Natural killer cell (primary cell): ENCODE data around the gene TTC16. TPM values are rescaled to one million over a fixed set of nuclear protein-coding genes. Genes with fewer than 3 reads are reported as not detected.

Experiments used
- ATAC-seq, 3 donors: fragments of 150-1000 bp in 2 of 3; fragments of 200-7000 bp in 1 of 3; cut with Tn5 transposase; 1 replicate in 1 of 3; 2 replicates in 2 of 3; pipeline ENCODE4 v1.10.0; 2021; ENCODE audit warnings: mild to moderate bottlenecking in 2 of 3, moderate library complexity in 2 of 3
- DNase-seq, 2 donors: peaks; one replicate each; pipeline versions ENCODE4 v3.0.0 to v3.0.0-alpha.2; 2013 to 2021; ENCODE audit warnings: mixed read lengths in 1 of 2
- H3K27ac ChIP-seq: one replicate; pipeline ENCODE4 v1.5.1; 2013; ENCODE audit warnings: mild to moderate bottlenecking, low read length
- H3K27me3 ChIP-seq: one replicate; pipeline ENCODE4 v1.6.1; 2013; ENCODE audit warnings: low read length; ENCODE audit not compliant: control insufficient read depth, insufficient read depth
- H3K36me3 ChIP-seq: one replicate; pipeline ENCODE4 v1.6.1; 2013; ENCODE audit warnings: low read length; ENCODE audit not compliant: control insufficient read depth, insufficient read depth
- H3K4me1 ChIP-seq: one replicate; pipeline ENCODE4 v1.6.1; 2013; ENCODE audit warnings: low read length; ENCODE audit not compliant: control insufficient read depth, insufficient read depth
- H3K4me3 ChIP-seq: one replicate; pipeline ENCODE4 v1.5.1; 2013; ENCODE audit warnings: low read length
- H3K9me3 ChIP-seq: one replicate; pipeline ENCODE4 v1.6.1; 2013; ENCODE audit warnings: low read length; ENCODE audit not compliant: control insufficient read depth, insufficient read depth
- H3K27ac Mint-ChIP-seq, 2 donors: one replicate each; pipeline ENCODE4 v1.8.0; 2022; ENCODE audit warnings: mild to moderate bottlenecking in 2 of 2, mixed read lengths in 2 of 2, moderate library complexity in 1 of 2
- H3K27me3 Mint-ChIP-seq, 2 donors: one replicate each; pipeline ENCODE4 v1.8.0; 2022; ENCODE audit warnings: low read depth in 2 of 2, mixed read lengths in 2 of 2
- H3K36me3 Mint-ChIP-seq: one replicate; pipeline ENCODE4 v1.8.0; 2022; ENCODE audit warnings: mixed read lengths
- H3K4me1 Mint-ChIP-seq, 2 donors: one replicate each; pipeline ENCODE4 v1.8.0; 2022; ENCODE audit warnings: mixed read lengths in 2 of 2
- H3K4me3 Mint-ChIP-seq: one replicate; pipeline ENCODE4 v1.8.0; 2022; ENCODE audit warnings: mild to moderate bottlenecking, moderate library complexity, mixed read lengths
- H3K9me3 Mint-ChIP-seq, 2 donors: one replicate each; pipeline ENCODE4 v1.8.0; 2022; ENCODE audit warnings: mixed read lengths in 2 of 2
- CTCF ChIP-seq: fragments of 200-600 bp; IDR thresholded peaks from one replicate; pipeline ENCODE4 v1.8.0; 2022; ENCODE audit warnings: antibody characterized with exemption
- WGBS: methylation state at CpG from one replicate; pipeline ENCODE4 v1.1.7; 2013; ENCODE audit warnings: missing lambda C conversion rate; ENCODE audit not compliant: insufficient coverage; 5-methylcytosine and 5-hydroxymethylcytosine counted together
- intact Hi-C: fragments of 100-400 bp; cut with micrococcal nuclease; formaldehyde crosslinking; loops from one replicate; pipeline ENCODE4 v1.14.2; 2022
- total RNA-seq, 4 donors: library from RNA; stranded (reverse); fragments of 120-200 nt in 1 of 4; gene quantifications; one replicate each; pipeline versions ENCODE4 v1.2.3 to v1.2.4, GENCODE V29; 2013 to 2022

The TTC16 gene
- total RNA-seq, 3 donors from 2014 or later (not counting 1 experiment from before 2014, with no cell fraction given) = 15.5 to 23.0 (median 21.5) TPM

GRCh38 chr9:127708952-127709587 is 6.8 kb upstream of the TTC16 start:
- WGBS = 95% methylated on average over 8 of the region's 8 CpGs
- no peak overlapping the region for H3K27ac ChIP-seq
- ATAC-seq (no peak), DNase-seq (no peak)
- peaks cover 20 to 28% of the 10 kb centered on the region in 2 donors for H3K4me1 Mint-ChIP-seq
- no peaks in the 10 kb centered on the region for H3K36me3 ChIP-seq
- TF ChIP-seq CTCF = no peak
- H3K4me3 Mint-ChIP-seq = no peak overlapping the region
- H3K4me1 ChIP-seq = peaks cover 29% of the 10 kb centered on the region
- H3K4me3 ChIP-seq = no peak overlapping the region
- intact Hi-C loops = no loop called here
- H3K9me3 Mint-ChIP-seq = no peaks in the 10 kb centered on the region
- H3K27me3 Mint-ChIP-seq = no peaks in the 10 kb centered on the region
- no peaks in the 10 kb centered on the region for H3K9me3 ChIP-seq
- H3K27ac Mint-ChIP-seq = no peak overlapping the region
- H3K27me3 ChIP-seq = no peaks in the 10 kb centered on the region
- H3K36me3 Mint-ChIP-seq = no peaks in the 10 kb centered on the region

GRCh38 chr9:127710204-127710783 is 5.6 kb upstream of the TTC16 start:
- Mint-ChIP-seq H3K4me3 (no peak overlapping the region), H3K36me3 (no peaks in the 10 kb centered on the region), H3K9me3 (no peaks in the 10 kb centered on the region), H3K4me1 (peaks cover 21 to 34% of the 10 kb centered on the region in 2 donors), H3K27me3 (no peaks in the 10 kb centered on the region), H3K27ac (no peak overlapping the region)
- Histone ChIP-seq H3K27me3 (no peaks in the 10 kb centered on the region), H3K4me1 (peaks cover 39% of the 10 kb centered on the region), H3K4me3 (no peak overlapping the region), H3K36me3 (no peaks in the 10 kb centered on the region), H3K9me3 (no peaks in the 10 kb centered on the region), H3K27ac (no peak overlapping the region)
- intact Hi-C loops = no loop called here
- TF ChIP-seq CTCF = no peak
- DNase-seq (no peak), ATAC-seq (no peak)
- 98% methylated on average over 10 of the region's 10 CpGs for WGBS

- Mint-ChIP-seq H3K27ac (peak overlapping the region in 1 of 2 donors; percentile 69), H3K4me3 (peak overlapping the region; percentile 21), H3K9me3 (no peaks in the 10 kb centered on the region), H3K4me1 (peaks cover 31 to 44% of the 10 kb centered on the region in 2 donors), H3K27me3 (no peaks in the 10 kb centered on the region), H3K36me3 (no peaks in the 10 kb centered on the region)
- Histone ChIP-seq H3K9me3 (no peaks in the 10 kb centered on the region), H3K27me3 (no peaks in the 10 kb centered on the region), H3K27ac (no peak overlapping the region), H3K36me3 (no peaks in the 10 kb centered on the region), H3K4me1 (peaks cover 44% of the 10 kb centered on the region), H3K4me3 (no peak overlapping the region)
- intact Hi-C loops = no loop called here
- DNase-seq (no peak), ATAC-seq (no peak)
- 18% methylated on average over 9 of the region's 9 CpGs for WGBS
- TF ChIP-seq CTCF = no peak
Measured at GRCh38 chr9:127711226-127711701, 4.6 kb upstream of the TTC16 start.
